Sigmoid colon (tissue), 7 donors: ENCODE measurements around the gene C3orf38. TPM values are rescaled to one million over a fixed set of nuclear protein-coding genes. Genes with fewer than 3 reads are reported as not detected.
A peak's percentile ranks its signal among the peaks of the same experiment; 100 is the strongest.
"Not testable (repeated sequence)": the region's sequence is repeated elsewhere in the genome, so short reads cannot be mapped to it uniquely, and the experiment has no call there.

ENCODE experiments used
- DNase-seq: peaks from one replicate; pipeline ENCODE4 v3.0.0-alpha.2; 2019
- H3K27ac ChIP-seq, 4 donors: fragments of 200-600 bp; sonication (generic); one replicate each; pipeline ENCODE4 v1.5.1; 2016 to 2019; ENCODE audit warnings: mild to moderate bottlenecking in 1 of 4
- H3K27me3 ChIP-seq, 3 donors: fragments of 200-600 bp; sonication (generic); one replicate each; pipeline ENCODE4 v1.5.1; 2019; ENCODE audit warnings: mild to moderate bottlenecking in 1 of 3
- H3K36me3 ChIP-seq, 4 donors: fragments of 200-600 bp; sonication (generic); one replicate each; pipeline ENCODE4 v1.5.1; 2016 to 2019
- H3K4me1 ChIP-seq, 4 donors: fragments of 200-600 bp; sonication (generic); one replicate each; pipeline ENCODE4 v1.5.1; 2017 to 2019
- H3K4me3 ChIP-seq, 4 donors: fragments of 200-600 bp; sonication (generic); one replicate each; pipeline ENCODE4 v1.5.1; 2017 to 2019; ENCODE audit warnings: mild to moderate bottlenecking in 2 of 4, moderate library complexity in 1 of 4
- H3K9me3 ChIP-seq, 4 donors: fragments of 200-600 bp in 3 of 4; sonication (generic) in 3 of 4; one replicate each; pipeline versions ENCODE4 v1.5.1 to v1.6.1; 2013 to 2019
- EP300 ChIP-seq, 4 donors: sonication (generic); formaldehyde crosslinking; IDR thresholded peaks; one replicate each; pipeline ENCODE4 v1.6.1; 2017; ENCODE audit warnings: antibody characterized with exemption in 4 of 4
- POLR2A ChIP-seq, 2 donors: fragments of 450-650 bp; IDR thresholded peaks; one replicate each; pipeline ENCODE4 v1.6.1; 2016; ENCODE audit warnings: antibody characterized with exemption in 2 of 2, mild to moderate bottlenecking in 2 of 2, moderate library complexity in 2 of 2
- POLR2AphosphoS5 ChIP-seq, 4 donors: sonication (generic); formaldehyde crosslinking; IDR thresholded peaks; one replicate each; pipeline ENCODE4 v1.6.1; 2017; ENCODE audit warnings: antibody characterized with exemption in 4 of 4
- WGBS, 2 donors: extraction: QIAGEN DNeasy Blood & Tissue Kit; methylation state at CpG; one replicate each; pipeline ENCODE4 v1.1.7; 2013; 5-methylcytosine and 5-hydroxymethylcytosine counted together
- intact Hi-C: fragments of 100-400 bp; cut with DNase I; formaldehyde crosslinking; loops from one replicate; pipeline ENCODE4 v1.15.1; 2023
- polyA plus RNA-seq, 3 donors: library from polyadenylated mRNA; stranded (reverse); fragments of 200-250 nt; gene quantifications; one replicate each; pipeline ENCODE4 v1.2.3, GENCODE V29; 2013
- total RNA-seq, 4 donors: library from RNA; depleted of rRNA; stranded (reverse); fragments of >200 nt; gene quantifications; one replicate each; pipeline ENCODE4 v1.1.0, GENCODE V29; 2016
- TF ChIP-seq, protein P1 (sequence below), 4 experiments: fragments of 450-650 bp in 3 of 4; fragments of 200-600 bp in 1 of 4; IDR thresholded peaks; one replicate each; pipeline ENCODE4 v1.5.1; 2016 to 2019; ENCODE audit warnings: antibody characterized with exemption in 4 of 4, mild to moderate bottlenecking in 3 of 4, moderate library complexity in 2 of 4
- donor health status: healthy with polysubstance abuse.
- donor health status: Bipolar disorder and iron deficiency.
- donor health status: healthy.

The C3orf38 gene
- total and polyA plus RNA-seq, 7 donors: 9.1 to 19.3 (median 16.9) TPM

DNA sequence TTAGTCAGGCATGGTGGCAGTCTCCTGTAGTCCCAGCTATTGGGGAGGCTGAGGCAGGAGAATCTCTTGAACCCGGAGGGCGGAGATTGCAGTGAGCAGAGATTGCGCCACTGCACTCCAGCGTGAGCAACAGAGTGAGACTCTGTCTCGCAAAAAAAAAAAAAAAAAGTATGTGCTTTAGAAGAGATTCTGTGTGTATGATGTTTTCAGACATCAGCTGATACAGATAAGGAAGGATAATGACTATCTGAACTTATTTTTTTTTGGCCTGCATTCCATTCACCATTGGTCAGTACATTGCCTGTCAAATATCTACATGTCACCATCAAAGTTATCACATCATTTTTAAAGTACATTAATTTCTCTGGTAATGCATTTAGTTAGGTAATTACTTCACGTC lies 17.4 kb downstream of the C3orf38 start:
- Histone ChIP-seq H3K36me3 (peaks cover 0 to 4% (median 0%) of the 10 kb centered on the region in 4 donors), H3K27ac (no peak overlapping the region), H3K27me3 (no peaks in the 10 kb centered on the region), H3K9me3 (no peaks in the 10 kb centered on the region), H3K4me3 (no peak overlapping the region), H3K4me1 (no peaks in the 10 kb centered on the region)
- WGBS, 2 donors: 98% methylated on average over 6 of the region's 6 CpGs
- TF ChIP-seq POLR2AphosphoS5 (IDR thresholded peaks at IDR 0.05): no peak
- intact Hi-C loops: no loop called here
- no peak for DNase-seq

DNA sequence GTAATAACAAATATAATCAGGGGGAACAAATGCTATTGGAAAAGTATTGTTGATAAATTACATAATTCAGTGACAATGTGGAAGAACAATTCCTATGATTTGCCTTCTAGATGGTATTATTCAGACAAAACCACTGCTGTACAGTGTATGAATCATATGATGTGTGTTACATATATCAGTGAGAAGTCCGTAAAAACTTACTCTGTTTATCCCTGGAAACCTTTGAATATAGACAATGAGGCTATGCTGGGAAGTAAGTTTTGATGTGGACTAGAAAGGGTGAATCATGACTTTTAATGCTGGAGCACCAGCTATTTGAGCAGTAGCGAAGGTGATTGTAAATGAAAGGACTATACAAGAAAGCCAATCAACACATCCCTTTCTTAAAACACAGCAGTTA lies 17.9 kb downstream of the C3orf38 start:
- peaks cover 0 to 4% (median 0%) of the 10 kb centered on the region in 4 donors for H3K36me3 ChIP-seq
- DNase-seq: no peak
- no peaks in the 10 kb centered on the region for H3K4me1 ChIP-seq
- 92 to 95% methylated on average over 2 of the region's 2 CpGs for WGBS, 2 donors
- no peak overlapping the region for H3K27ac ChIP-seq
- no peaks in the 10 kb centered on the region for H3K27me3 ChIP-seq
- intact Hi-C loops: no loop called here
- H3K4me3 ChIP-seq: no peak overlapping the region
- no peaks in the 10 kb centered on the region for H3K9me3 ChIP-seq
- no peak for TF ChIP-seq POLR2A (IDR thresholded peaks at IDR 0.05)
- TF ChIP-seq, protein P1, sequence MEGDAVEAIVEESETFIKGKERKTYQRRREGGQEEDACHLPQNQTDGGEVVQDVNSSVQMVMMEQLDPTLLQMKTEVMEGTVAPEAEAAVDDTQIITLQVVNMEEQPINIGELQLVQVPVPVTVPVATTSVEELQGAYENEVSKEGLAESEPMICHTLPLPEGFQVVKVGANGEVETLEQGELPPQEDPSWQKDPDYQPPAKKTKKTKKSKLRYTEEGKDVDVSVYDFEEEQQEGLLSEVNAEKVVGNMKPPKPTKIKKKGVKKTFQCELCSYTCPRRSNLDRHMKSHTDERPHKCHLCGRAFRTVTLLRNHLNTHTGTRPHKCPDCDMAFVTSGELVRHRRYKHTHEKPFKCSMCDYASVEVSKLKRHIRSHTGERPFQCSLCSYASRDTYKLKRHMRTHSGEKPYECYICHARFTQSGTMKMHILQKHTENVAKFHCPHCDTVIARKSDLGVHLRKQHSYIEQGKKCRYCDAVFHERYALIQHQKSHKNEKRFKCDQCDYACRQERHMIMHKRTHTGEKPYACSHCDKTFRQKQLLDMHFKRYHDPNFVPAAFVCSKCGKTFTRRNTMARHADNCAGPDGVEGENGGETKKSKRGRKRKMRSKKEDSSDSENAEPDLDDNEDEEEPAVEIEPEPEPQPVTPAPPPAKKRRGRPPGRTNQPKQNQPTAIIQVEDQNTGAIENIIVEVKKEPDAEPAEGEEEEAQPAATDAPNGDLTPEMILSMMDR (IDR thresholded peaks at IDR 0.05): no peak
- TF ChIP-seq EP300 (IDR thresholded peaks at IDR 0.05): no peak
- TF ChIP-seq POLR2AphosphoS5 (IDR thresholded peaks at IDR 0.05): no peak

DNA sequence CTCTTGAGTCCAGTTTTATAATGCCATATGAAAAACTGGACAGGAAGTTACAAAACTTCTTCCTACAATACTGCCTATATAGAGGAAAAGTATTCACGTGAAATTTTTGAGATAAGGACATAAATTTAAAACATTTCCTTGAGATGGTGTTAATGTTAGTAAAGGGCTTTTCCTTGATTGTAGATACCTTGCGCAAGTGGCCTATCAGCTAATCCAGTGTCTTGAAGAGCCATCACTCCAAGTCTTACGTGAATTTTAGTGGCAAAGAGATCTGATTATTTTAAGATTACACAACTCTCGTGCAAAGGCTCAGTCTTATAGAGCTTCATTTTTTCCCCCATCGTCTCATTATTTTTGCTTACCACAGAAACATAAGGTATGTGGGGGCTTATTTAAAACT lies 18.4 kb downstream of the C3orf38 start:
- Histone ChIP-seq H3K4me3 (no peak overlapping the region), H3K36me3 (peaks cover 0 to under 1% (median 0%) of the 10 kb centered on the region in 4 donors), H3K27me3 (no peaks in the 10 kb centered on the region), H3K9me3 (no peaks in the 10 kb centered on the region), H3K4me1 (no peaks in the 10 kb centered on the region), H3K27ac (no peak overlapping the region)
- TF ChIP-seq POLR2AphosphoS5 (IDR thresholded peaks at IDR 0.05): no peak
- no peak for TF ChIP-seq EP300 (IDR thresholded peaks at IDR 0.05)
- no peak for TF ChIP-seq POLR2A (IDR thresholded peaks at IDR 0.05)
- TF ChIP-seq, protein P1 (IDR thresholded peaks at IDR 0.05): no peak
- no peak for DNase-seq
- WGBS, 2 donors: 84 to 87% methylated on average over 5 of the region's 5 CpGs
- intact Hi-C loops: no loop called here

DNA sequence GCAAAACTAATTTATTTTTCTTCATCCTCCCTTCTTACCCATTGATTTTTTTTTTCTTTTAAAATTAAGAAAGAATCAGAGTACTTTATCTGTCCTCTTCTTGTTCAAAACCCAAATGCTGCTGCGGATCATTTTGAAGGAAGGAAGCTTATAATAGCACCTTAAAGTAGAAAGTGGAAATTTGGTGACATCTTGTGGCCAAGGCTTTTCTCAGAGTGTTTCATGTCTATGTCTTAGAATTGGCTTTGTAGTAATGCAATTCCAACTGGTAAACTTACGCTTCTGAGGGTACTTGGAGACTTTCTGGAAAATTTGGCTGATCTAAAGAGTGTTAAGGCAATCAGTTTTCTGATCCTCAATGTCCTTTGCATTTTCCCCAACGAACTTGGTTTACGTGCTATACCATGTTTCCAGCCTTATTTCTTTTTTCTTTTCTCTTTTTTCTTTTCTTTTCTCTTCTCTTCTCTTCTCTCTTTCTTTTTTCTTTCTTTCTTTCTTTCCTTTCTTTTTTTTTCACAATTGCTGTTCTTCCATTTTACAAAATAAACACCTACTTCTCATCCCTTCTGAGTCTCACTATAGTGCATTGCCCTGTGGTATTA lies 30.7 kb downstream of the C3orf38 start:
- WGBS, 2 donors: 61 to 75% methylated on average over 4 of the region's 4 CpGs
- intact Hi-C loops: no loop called here
- no peak overlapping the region for H3K4me3 ChIP-seq
- DNase-seq: no peak
- H3K27ac ChIP-seq: no peak overlapping the region
- no peak for TF ChIP-seq POLR2A (IDR thresholded peaks at IDR 0.05)
- TF ChIP-seq, protein P1 (IDR thresholded peaks at IDR 0.05): peak in 1 of 4 experiments; percentile 27
- no peaks in the 10 kb centered on the region for H3K9me3 ChIP-seq
- no peaks in the 10 kb centered on the region for H3K27me3 ChIP-seq
- H3K4me1 ChIP-seq: no peaks in the 10 kb centered on the region
- H3K36me3 ChIP-seq: no peaks in the 10 kb centered on the region

DNA sequence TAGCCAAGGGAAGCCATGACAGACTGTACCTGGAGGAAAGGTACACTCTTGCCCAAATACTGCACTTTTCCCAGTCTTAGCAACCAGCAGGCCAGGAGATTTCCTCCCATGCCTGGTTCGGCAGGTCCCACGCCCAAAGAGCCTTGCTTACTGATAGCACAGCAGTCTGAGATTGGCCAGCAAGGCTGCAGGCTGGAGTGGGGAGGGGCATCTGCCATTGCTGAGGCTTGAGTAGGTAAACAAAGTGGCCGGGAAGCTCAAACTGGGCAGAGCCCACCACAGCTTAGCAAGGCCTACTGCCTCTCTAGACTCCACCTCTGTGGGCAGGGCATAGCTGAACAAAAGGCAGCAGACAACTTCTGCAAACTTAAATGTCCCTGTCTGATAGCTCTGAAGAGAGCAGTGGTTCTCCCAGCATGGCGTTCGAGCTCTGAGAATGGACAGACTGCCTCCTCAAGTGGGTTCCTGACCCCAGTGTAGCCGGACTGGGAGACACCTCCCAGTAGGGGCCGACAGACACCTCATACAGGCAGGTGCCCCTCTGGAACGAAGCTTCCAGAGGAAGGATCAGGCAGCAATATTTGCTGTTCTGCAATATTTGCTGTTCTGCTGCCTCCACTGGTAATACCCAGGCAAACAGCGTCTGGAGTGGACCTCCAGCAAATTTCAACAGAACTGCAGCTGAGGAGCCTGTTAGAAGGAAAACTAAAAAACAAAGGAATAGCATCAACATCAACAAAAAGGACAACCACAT lies 32.6 kb downstream of the C3orf38 start:
- 90 to 91% methylated on average over 9 of the region's 9 CpGs for WGBS, 2 donors
- H3K4me3 ChIP-seq, DNase-seq, H3K9me3 ChIP-seq, H3K27ac ChIP-seq, H3K36me3 ChIP-seq, H3K27me3 ChIP-seq, H3K4me1 ChIP-seq, intact Hi-C loops: not testable (repeated sequence)
